HL-60/S4 treated with retinoic acid at 250 ng/mL for 4 days and 3 days (cell line): ENCODE measurements around the gene TACC2.

Experiments used
- in situ Hi-C: fragments of 300-500 bp; cut with MboI; formaldehyde crosslinking; loops from 2 replicates; pipeline ENCODE4 v1.7.0; 2022; ENCODE audit warnings: low sequenced_read_pairs

Gene TACC2

DNA sequence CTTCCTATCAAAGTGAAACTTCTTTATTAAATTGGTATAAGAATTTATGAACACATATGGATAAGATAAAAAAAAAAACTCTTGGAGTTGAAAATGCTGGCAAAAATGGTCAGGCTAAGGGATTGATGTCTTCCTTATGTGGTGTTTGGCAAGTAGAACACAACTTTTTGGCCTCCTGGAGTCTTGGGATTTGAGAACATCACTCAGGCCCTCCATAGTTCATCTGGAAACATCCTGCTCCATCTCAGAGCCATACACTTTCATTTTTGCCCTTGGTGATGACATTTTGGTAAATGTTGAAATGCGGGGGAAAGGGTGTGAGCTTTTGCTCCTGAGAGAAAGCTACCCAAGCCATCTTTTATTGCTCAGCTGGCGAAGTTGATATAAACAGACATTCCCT, 254.6 kb downstream of the TACC2 start:
- in situ Hi-C loops, result no loop called here

DNA sequence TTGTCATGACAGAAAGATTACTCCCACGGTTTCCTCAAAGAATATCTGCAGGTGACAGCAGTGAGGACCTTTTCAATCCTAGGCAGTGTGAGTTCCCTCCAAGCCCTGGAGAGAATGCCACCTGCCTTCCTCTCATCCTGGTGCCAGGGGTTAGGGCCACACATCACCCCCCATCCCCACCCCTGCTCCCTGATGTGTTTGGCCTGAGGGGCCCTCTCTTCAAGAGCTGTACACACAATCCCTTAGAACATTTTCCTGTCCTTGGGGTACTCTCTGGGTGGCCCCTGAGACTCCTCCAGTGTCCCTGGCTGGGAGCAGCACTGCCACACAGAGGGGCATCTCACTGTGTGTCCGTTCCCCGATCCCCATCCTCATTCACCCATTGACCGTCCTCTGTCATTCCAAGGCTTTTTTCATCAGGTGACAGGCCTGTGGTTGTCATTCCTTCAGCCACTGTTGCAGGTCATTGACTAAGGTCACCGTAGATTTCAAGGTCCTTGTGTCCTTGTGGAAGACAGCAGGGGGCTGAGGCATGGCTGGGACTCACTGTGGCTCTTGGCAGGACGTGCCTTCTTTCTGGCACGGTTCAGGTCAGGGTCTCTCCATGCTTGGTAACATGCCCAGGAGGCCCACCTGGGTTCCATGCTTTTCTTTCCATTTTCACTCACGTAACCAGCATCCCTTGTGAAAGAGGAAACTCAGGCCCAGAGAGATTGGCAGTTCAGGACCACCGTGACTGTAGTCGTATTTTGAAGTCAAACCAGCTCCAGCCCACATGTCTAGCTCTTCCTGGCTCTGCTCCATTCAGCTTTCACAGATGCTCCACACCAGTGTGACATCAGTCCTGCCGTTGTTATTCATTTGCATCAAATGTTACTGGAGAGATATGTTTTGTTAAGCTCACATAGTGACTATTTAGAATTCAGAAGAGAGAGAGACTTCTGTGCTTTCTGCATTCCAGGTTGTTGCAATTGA, 255.3 kb downstream of the TACC2 start:
- in situ Hi-C loops, result no loop called here

DNA sequence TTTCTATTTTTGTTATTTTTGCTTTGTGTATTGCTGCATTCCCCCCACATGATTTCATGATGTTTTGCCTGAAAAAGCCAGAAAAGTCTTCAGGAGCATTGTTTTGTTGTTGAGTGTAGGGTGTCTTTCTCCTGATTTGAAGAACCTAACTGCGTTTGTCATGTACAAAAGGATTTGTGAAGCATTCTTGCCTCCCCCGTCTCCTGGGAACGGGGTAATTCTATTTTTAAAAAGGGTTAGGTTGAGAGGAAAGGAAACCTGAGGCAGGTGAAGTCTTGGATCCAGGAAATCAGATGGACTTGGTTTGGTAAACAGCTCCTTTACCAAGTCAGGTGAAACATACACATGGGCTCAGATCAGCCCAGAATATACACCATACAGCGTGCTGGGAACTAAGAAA, 256.2 kb downstream of the TACC2 start:
- in situ Hi-C loops, result no loop called here

DNA sequence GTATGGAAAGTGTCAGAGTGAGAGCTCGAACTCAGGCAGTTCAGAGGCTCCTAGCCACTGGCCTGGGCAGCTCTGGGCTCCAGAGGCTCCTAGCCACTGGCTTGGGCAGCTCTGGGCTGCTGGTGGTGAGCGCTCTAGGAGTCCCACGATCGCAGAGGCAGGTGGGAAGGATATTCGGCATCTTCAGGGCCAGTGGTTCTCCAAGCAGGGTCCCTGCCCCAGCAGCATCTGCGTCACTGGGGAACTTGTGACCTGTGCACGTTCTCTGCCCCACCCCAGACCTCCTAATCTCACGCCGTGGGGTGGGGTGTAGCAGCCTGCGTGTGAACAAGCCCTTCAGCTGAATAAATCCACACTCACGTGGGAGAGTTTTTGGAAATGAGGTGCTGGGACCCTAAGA, 256.9 kb downstream of the TACC2 start:
- in situ Hi-C loops, result no loop called here

DNA sequence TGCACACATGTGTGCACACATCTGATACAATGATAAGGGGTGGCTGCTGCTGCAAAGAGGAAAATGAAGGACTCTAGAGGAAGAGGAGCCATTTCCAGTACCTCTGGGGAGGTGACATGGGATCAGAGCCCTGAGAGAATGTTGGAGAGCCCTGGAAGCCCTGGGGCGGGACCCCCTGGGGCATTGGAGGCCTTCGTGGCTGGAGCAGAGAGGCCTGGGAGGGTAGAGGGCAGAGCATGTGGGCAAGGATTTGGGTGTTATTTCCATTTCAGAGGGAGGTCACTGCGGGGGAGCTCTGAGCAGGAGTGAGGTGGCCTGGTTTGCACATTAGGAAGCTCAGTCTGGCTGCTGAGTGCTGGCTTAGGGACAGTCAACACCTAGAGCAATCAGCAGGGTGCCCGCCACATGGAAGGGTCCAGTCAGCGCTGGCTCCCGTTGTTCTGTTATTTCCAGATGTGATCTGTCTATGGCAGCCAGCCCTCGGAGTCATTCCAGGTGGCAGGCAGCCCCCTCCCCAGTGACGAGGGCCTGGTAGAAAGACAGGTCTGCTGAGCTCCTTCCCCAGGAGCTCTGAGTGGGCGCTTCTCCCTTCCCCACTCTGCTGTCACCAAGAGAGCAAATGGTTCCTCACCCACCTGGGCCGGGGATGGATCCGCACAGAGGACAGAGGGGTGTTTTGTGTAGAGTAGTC, 258.0 kb downstream of the TACC2 start:
- in situ Hi-C loops, result no loop called here

DNA sequence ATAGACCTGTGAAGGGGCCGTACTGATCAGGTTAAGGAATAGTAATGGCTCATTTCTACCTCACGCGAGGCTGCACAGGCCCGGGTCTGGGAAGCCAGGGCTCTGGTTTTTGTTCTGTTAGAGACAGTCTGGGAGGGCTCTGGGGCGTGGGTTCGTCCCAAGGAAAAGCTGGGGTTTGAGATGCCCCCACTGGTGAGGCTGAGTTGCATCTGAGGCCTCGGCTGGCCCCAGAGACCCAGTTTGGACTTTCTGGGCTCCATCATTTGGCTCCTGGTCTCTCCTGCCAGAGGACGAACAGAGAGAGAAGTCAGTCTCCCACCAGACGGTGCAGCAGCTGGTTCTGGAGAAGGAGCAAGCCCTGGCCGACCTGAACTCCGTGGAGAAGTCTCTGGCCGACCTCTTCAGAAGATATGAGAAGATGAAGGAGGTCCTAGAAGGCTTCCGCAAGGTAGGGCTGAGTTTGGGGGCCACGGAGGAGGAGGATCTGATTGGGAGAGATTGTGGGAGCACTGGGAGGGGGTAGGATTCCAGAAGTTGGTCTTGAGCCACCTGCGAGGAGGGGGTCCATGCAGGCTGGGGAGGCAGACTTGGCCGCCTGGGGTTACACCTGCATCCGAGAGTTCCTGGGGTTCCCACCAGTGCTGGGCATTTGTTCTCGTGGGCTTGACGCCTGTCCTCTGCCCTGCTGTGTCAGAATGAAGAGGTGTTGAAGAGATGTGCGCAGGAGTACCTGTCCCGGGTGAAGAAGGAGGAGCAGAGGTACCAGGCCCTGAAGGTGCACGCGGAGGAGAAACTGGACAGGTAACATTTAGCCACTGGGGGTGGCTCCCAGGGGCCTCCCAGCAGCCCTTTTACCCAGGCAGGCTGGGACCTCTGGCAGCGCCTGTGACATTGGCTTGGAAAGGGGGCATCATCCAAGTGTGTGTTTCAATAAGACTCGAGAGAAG, 259.7 kb downstream of the TACC2 start:
- in situ Hi-C loops, result no loop called here

DNA sequence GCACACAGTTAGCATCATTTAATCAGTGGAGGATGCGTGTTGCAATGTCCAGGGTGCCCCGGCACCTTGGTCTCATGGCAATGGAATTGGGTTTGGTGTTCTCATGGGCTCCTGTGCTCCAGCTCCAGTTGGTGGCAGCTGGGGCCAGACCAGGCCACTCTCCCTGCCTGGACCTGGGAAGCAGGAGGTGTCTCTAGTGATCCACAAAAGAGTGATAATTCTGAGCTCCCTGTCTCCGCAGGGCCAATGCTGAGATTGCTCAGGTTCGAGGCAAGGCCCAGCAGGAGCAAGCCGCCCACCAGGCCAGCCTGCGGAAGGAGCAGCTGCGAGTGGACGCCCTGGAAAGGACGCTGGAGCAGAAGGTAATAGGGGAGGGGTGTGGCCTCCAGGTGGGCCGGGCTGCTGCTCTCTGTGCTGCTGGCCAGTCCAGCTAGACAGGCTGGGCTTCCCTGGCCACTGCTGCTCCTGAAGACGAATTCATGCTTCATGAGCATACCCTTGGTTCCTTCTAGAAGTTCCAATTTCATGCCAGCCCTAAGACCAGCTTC, 260.4 kb downstream of the TACC2 start:
- in situ Hi-C loops, result no loop called here

DNA sequence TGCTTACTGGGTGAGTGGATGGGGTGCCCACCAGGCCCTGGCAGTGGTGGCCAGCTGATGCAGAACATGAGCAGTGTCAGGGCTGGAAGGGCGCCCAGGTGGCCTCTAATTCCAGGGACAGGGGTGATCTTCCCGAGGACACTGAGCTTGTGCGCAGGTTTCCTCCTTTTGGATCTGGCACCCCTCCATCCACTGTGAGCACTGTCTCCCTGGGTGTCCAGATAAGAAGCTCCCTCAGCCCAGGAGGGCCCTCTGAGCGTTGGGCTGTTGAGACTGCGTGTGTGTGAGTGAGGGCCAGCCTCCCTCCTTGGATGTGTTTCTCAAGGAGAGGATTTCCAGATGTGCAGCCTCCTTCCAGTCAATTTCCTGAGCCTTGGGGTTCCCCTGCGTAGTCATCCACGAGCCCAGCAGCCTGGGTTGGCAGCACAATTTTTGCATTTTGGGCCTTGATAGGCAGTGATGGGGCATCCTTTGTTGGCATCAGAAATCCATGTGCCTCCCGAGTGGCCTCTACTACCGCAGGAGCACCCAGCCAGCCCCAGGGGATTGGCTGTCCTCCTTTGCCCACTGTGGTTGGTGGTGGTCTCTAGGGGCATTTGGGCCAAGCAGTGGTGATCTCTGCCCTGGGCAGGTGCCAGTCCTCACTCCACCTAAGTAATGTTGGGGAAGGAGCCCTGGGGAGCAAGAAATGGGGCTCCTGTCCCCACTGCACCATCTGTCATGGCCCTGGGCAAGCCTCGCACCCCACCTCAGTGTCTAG, 261.2 kb downstream of the TACC2 start:
- in situ Hi-C loops, result no loop called here

DNA sequence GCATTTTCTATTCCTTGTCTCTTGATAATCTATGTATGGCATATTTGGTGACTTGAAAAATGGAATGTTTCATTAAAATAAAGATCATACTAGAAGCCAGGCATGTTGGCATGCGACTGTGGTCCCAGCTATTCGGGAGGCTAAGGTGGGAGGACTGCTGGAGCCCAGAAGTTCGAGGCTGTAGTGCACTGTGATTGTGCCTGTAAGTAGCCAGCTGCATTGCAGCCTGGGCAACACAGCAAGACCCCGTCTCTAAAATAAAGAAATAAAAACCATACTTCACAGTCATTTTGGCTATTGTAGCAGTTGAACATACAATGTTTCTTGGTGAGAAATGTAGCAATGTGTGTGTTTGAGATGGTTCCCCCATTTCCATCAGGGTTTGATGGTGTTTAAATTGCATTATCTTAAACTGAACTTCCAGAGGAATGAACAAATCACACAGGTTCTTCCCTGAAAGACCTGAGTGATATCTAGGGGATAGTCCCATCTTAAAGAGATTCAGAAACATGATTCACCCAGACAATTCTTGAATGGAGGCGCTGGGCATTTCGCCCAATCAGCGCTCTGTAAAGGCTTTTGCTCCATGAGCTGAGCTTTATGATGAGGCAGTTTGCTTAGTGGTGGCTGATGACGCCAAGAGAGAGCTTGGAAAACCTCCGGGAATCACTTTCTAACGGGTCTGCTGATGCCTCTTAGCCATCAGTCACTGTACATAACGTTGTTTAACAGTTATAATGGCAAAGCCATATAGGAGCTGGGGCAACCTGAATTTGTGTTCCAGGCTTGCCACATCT, 262.7 kb downstream of the TACC2 start:
- in situ Hi-C loops, result no loop called here

DNA sequence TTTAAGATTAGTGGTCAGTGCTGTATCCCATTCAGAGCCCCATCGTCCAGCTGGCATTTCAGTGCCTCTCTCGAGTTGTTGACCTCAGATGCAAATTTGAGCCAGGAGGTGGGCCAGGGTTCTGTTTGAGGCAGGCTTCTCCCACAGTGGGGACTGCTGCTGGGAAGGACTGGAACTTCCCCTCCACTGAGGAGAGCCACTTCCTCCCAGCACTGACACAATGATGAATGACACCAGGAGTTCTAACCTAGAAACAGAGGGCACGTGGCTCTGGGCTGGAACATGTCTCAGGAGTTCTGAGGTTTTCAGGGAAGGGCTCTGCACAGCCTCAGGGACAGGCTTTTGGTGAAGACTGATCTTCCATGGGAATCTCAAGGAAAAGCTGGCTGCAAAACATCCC, 263.8 kb downstream of the TACC2 start:
- in situ Hi-C loops, result no loop called here

DNA sequence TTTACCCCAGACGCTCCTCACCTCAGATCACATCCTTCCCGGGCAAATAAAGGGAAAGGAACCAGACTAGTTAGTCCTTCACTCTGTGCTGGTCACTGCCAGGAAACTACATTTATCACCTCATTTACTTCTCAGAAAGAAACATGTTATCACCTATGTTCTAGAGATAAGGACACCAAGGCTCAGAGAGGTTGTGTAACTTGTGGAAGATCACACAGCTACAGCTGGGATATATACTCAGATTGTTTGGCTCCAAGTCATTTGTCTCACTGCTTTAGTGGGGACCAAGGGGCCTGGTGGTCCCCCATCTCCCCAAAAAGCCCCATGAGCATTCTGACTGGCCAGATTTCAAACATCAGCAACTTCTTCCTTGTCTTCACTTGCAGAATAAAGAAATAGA, 264.6 kb downstream of the TACC2 start:
- in situ Hi-C loops, result no loop called here

DNA sequence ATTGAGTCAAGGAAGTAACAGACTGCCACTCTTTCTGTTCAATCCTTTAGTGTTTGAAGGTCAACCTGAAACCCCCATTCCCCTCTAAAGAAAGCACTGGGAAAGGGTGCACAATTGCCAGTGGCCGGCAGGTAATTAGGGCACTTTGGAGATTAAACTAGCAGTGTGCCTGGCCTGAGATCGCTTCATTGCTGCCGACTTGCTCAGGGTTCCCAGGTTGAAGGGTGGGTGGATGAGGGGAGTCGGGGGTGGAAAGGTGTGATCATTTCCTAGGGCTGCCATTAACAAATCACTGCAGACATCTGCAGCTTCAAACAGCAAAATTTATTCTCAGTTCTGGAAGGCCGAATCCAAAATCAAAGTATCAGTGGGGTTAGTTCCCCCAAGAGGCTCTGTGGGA, 265.9 kb downstream of the TACC2 start:
- in situ Hi-C loops, result no loop called here

DNA sequence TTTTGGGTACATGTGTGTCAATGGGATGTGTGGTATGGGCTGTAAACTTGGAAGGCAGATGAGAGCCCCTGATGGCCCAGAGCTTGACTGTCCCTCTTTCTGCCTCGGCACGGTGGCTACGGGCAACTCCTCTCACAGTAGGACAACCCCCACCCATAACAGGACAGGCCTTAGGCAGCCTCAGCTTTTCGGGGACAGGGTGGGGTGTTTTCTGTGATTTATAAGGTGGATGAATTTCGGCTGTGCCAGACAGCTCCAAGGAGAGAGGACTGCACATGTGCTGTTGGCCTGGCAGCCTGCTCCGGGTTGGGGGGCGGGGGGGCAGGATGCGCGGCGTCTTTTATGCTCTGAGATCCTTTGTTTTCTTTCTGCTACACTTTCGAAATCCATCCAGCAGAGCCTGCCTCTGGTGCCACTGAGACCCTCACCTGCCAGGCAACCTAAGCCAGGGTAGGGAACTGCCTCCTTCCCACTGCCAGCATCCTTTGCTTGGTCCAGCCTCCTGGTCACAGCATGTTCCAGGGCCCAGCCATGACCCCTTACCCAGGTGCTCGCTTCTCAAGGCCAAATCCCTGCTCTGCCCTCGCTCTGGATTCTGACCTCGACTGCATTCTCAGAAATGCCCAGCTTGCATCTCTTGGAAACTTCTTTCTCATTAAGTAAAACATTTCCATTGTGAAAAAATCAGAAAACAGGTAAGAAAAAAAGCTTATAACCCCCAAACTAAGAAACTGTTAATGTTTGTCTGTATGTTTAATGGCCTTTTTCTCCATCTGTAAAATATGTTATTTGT, 266.7 kb downstream of the TACC2 start:
- in situ Hi-C loops, result no loop called here

DNA sequence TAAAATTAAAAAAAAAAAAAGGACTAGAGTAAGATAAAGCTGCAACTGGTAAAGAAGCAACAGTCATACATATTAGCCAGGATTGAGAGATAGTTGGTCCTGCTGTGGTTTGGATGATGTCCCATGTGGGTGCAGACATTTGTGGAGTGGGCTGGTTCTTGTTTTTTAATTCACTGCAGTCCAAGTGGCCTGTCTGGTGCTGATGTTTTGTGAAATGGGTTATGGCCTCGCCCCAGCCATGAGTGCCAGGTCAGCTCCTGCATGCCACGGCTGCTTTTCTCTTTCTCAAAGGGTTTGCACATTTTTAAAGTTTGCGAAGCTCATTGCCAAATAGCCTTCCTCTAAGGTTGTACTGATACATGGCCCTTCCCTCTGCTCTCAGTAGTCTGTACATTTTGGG, 268.1 kb downstream of the TACC2 start:
- in situ Hi-C loops, result no loop called here

DNA sequence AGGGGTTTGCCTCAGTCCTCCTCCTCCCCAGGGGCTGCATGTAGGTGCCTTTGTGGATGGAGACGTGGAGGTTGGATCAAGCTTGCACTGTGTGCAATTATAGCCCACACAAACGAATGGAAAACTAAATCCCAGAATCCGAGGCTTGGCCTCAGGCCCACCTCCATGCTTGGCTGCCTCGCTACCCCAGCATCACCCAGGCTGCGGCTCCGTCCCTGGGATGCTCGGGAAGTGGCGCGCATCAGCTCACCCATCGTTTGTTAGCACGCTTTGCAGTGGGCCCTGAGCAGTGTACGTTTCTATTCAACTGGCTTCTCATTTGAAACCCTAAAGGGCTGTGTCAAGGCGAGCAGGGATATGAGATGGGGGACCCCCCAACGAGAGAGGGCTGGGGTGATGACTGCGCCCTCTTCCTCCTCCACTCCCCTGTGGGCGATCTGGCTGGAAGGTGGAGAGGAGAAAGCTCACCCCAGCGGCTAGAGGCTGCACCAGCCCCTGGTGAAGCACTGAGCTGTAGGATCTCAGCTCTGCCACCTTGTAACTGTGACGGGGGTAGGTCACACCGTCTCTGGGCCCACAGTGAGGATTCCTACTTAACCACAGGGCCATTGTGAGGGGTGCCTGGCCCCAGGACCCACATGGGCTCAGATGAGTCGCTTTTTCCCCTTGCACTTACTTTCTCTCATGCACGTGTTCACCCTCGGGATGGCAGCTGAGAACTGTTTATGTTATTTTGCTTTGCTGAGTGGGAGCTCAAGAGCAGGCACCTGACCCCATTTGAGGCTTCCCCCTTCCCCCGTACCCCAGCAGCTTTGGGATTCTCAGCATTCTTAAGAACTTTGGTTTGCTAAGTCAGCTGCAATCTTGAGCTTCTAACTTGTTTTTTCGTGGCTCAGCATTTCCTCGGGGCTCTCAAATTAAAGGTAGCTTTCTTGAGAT, 269.4 kb downstream of the TACC2 start:
- in situ Hi-C loops, result no loop called here

DNA sequence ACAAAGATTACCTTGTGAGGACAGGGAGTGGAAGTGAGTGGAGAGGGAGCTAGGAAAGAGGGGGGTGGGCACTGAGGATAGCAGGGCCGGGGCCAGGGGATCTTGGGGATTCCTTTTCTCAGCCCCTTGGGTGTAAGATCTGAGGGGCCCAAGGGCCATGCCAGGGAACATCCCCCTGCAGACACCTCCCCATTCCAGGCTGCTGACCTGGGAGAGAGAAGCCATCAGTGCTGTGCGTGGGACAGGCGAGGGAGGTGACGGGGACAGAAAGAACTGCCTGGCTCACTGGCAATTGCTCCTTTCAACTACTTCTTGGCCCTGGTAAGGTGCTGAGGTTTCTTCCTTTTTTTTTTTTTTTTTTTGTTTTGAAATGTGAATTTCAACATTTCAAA, 270.1 kb downstream of the TACC2 start:
- in situ Hi-C loops, result no loop called here

DNA sequence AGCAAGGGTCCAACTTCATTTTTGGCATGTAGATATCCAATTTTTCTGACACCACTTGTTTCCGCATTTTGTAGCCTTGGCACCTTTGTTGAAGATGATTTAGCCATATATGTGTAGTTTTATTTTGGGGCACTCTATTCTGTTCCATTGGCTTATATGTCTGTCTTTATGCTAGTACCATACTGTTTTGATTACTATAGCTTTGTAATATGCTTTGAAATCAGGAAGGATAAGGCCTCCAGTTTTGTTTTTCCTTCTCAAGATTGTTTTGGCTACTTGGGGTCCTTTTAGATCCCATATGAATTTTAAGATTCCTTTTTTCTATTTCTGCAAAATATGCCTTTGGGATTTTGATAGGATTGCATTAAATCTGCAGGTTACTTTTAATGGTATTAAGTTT, 272.6 kb downstream of the TACC2 start:
- in situ Hi-C loops, result no loop called here
